HG03097 (cell line): Measurements from ENCODE around the gene COTL1.

Experiments used
- ATAC-seq: cut with Tn5 transposase; IDR thresholded peaks from one replicate; pipeline ENCODE4 v1.9.1; 2021; ENCODE audit not compliant: unreplicated experiment, low FRiP score

COTL1 gene

GRCh38 chr16:84614968-84615813 is 2.7 kb downstream of the COTL1 start:
- no peak for ATAC-seq

GRCh38 chr16:84614623-84614967 is 3.3 kb downstream of the COTL1 start:
- ATAC-seq = no peak

- ATAC-seq = no peak
Observed at GRCh38 chr16:84614073-84614459, 3.8 kb downstream of the COTL1 start.

GRCh38 chr16:84613408-84614072 is 4.3 kb downstream of the COTL1 start:
- no peak for ATAC-seq

- ATAC-seq = no peak
Observed at GRCh38 chr16:84612686-84613085, 5.2 kb downstream of the COTL1 start.

- ATAC-seq = no peak
Observed at GRCh38 chr16:84611041-84611440, 6.8 kb downstream of the COTL1 start.

GRCh38 chr16:84610376-84610775 is 7.5 kb downstream of the COTL1 start:
- no peak for ATAC-seq

GRCh38 chr16:84609563-84610177 is 8.2 kb downstream of the COTL1 start:
- ATAC-seq = no peak

- no peak for ATAC-seq
Observed at GRCh38 chr16:84608282-84608681, 9.6 kb downstream of the COTL1 start.

- no peak for ATAC-seq
Observed at GRCh38 chr16:84607694-84608093, 10.2 kb downstream of the COTL1 start.

- ATAC-seq = no peak
Observed at GRCh38 chr16:84607061-84607460, 10.8 kb downstream of the COTL1 start.

GRCh38 chr16:84606081-84606875 is 11.6 kb downstream of the COTL1 start:
- no peak for ATAC-seq

- ATAC-seq = no peak
Observed at GRCh38 chr16:84605339-84605848, 12.5 kb downstream of the COTL1 start.

- ATAC-seq = no peak
Observed at GRCh38 chr16:84604477-84605013, 13.3 kb downstream of the COTL1 start.

GRCh38 chr16:84603940-84604339 is 13.9 kb downstream of the COTL1 start:
- ATAC-seq = no peak

- ATAC-seq = no peak
Observed at GRCh38 chr16:84603140-84603816, 14.6 kb downstream of the COTL1 start.

GRCh38 chr16:84600343-84601229 is 17.3 kb downstream of the COTL1 start:
- peak; percentile 52 for ATAC-seq

GRCh38 chr16:84599521-84600202 is 18.2 kb downstream of the COTL1 start:
- no peak for ATAC-seq
